SW480 (cell line): ENCODE data around the gene KCNQ1.
A peak's percentile ranks its signal among the peaks of the same experiment; 100 is the strongest.

Experiments used
- DNase-seq: peaks from one replicate; pipeline ENCODE4 v3.0.0-alpha.2; 2016; ENCODE audit warnings: low spot score

Gene KCNQ1

DNA sequence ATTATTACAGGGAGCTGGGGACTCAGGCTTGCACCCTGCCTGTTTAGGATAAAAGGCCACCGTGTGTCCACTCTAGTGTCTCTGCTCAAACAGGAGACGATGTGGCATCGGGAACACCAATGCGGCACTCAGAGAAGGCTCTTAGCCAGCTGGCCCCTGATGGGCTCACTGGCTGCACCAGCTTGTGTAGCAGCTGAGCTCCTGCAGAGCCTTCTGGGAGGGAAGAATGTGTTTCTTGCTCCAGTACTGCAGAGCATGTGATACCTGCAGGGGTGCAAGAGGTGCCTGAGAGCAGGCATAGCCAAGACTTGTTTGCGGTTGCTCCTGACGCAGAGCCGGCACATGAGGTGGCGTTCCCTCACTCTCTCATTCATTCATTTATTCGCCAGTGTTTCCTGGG is 299.4 kb downstream of the KCNQ1 start:
- DNase-seq = no peak

DNA sequence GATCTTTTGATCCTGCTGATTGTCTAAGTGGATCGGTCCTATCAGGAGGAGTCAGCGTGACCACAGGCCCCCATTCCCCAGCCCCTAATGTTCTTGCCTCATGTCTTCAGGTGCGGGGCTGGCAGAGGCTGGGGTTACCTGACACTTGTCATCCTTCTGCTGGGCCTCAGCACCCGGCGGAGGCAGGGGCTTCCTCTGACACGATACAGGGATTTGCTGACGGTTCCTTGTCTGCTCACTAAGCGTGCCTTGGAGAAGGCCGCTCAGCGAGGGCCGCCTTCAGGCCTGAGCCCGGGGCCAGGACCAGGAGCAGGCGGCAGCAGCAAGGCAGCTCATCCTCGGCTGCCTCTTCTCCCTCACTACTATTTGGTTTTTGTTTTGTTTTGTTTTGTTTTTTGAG is 300.7 kb downstream of the KCNQ1 start:
- DNase-seq = no peak

DNA sequence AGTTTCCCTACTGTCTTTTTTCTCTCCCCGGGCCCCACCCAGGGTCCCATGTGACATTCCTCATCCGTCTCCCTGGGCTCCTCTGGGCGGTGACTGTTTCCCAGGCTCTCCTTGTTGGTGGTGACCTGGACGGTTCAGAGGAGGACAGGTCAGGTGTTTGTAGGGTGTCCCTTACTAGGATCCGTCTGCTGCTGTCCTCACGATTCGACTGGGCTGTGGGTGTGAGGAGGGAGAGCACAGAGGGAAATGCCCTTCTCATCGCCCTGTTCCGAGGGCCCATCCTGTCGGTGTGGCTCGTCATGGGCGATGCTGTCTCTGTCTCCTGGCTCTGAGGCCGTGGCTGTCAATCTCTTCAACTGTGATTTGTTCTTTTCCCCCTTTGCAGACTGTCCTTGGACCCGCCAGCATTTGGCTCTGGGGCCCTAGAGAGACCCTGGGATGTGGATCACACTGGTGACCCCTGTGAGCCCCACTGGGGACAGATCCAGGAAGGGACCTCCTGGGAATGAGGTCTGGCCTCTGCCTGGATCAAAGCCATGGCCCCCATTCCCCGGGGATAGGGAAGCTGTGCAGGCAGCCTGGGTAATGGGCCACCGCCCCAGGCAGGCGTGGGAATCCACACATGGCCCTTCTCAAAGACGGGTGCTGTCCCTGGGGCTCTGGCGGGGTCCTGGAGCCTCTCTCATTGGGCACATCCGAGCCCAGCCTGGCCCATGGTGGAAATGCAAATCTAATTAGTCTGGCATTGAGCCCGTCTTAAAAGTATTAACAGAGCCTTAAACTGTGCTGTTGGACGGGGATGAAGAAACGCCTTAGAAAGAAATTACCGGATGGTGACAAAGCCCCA is 301.8 kb downstream of the KCNQ1 start:
- DNase-seq = no peak

DNA sequence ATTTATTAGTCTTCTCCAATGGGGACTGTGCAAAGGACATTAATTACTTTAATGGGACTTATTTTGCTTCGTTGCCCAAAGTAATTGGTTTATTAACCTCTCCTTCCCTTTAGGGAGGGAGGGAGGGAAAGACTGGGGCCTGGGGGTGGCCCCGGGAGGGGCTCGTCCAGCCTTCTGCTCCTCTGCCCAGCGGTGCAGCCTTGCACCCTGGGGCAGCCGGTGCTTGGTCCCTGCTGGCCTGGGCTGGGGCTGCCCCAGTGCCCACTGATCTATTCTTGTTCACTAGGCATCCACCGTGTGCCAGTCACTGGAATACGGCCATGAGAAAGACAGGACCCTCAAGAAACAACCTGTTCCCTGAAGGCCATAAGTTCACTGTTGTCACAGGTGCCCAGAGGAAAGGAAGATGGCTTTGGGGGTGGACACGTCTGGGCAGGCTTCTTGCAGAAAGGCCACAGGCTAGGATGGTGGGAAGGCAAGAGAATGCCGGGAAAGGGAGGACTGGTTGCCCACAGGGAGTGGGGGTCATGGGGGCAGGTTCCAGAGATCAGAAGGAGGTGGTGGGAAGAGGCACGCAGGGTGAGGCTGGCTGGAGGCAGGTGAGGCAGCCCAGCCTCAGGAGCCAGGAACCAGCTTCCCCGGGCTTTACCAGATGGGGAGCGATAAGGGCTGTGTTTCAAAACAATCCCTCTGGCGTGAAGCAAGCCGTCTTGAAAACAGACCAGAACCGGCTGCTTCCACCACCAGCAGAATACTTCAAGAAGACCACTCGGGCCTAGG is 302.6 kb downstream of the KCNQ1 start:
- no peak for DNase-seq

- DNase-seq = no peak
These were observed 303.4 kb downstream of the KCNQ1 start for GRCh38 chr11:2748061-2748813.

DNA sequence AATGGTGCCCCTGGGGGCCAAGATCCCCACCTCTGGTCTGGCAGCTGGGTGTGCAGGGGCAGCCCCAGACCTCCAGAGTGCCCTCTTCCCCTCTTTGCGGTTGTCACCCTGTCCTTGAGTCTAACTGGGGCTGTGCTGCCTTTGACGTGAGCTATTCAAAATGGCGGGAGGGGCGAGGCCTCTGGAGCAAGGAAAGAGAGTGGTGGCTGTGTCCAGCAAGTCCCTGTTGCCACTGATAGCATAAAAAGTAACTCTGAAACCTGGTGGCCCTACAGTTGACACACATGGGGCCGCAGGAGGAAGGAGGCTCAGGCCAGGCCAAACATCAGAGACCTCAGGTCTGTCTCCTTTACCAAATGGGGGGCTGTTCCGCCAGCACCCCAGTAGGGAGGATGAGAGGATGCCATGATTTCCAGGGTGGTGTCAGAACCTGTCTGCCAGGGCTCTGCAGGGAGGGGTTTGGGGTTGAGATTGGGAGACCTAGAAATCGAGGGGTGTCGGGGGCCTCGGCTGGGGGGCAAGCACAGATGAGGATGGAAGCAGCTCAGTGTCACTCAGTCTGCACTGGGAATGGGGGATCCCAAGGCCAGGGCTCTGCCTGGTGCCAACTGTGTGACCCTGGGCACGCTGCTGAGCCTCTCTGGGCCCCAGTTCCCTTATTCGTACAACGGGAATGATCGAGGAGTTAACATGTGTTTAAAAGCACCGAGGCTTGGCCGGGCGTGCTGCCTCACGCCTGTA is 304.2 kb downstream of the KCNQ1 start:
- no peak for DNase-seq

DNA sequence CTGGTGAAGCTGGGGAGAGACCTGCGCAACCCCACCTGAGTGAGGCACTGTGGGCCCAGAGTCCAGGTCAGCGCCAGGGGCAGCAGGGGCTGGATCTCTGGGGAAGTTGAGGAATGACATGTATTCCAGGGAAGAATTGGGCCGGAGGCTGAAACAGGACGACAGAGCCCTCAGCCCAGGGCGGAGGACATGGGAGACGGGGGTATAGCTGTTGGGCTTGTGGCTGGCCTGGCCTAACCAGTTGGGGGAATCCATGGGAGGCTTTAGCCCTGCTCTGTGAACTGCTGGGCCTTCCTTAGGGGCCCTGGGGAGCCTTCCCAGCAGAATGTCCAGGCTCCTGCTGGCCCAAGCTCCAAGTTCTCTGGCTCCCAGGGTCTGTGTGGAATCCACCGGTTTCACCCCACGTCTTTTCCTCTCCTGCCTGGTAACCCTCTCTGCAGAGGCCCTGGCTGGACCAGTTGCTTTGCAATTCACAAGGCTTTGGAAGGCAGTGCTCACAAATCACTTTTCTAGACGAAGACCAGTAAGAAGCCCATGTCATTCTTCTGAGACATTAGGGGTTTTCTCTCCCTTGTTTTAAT is 305.4 kb downstream of the KCNQ1 start:
- no peak for DNase-seq

DNA sequence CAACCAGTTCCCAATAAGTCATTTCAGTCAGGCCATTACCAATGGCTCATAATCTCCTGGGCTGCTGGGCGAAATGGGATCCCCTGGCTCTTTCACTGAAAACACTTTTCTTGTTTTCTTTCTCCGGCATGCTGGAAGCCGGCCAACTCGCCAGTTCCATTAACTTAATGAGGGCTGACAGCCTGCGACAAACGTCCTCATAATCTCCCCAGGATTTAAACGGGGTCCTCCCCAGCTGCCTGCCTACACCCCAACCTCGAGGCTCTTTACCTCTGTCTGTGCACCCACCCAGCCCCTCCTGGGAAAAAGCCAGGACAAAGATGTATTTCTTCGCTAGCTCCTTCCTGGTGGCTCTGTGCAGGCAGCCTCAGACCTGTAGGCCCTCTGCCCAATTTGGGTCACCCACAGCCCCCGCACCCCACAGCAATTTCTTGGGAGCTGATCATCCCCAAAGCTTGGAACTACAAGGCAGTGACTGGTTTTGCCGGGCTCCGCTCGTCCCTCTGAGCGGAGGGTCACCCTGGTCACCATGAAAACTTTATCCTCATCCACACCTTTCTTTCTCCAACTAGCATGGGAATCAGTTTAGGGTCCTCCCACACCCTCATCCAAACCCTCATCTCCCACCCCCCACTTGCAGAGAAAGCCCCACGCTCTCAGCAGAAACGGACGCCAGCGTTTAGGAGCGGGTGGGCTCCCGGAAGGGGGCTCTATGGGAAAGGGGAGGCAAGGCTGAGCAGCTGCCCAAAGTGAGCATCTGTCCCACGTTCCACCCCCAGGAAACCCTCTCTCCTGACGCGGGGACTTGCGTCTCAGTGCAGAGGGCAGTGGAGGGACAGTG is 306.1 kb downstream of the KCNQ1 start:
- no peak for DNase-seq

- no peak for DNase-seq
These were observed 306.9 kb downstream of the KCNQ1 start for GRCh38 chr11:2751523-2752203.

DNA sequence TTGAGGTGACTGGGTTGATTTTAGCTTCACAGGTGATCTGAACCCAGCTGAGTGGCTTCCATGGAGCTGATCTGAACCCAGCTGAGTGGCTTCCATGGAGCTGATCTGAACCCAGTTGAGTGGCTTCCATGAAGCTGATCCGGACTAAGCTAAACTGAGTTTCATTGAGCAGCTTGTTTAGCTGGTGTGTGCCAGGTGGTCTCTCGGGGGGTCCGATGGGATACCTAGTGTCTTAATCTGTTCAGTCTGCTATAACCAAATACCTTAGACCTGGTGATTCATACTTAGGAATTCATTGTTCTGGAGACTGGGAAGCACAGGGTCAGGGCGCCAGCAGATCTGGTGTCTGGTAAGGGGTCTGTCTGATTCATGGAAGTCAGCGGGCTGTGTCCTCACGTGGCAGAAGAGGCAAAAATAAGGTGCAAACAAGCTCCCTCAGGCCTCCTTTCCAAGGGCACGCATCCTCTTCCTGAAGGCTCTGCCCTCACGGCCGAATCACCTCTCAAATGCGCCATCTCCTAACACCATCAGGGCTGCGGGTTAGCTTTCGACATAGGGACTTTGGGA is 307.5 kb downstream of the KCNQ1 start:
- peak; percentile 41 for DNase-seq

GRCh38 chr11:2752923-2753322 is 308.1 kb downstream of the KCNQ1 start:
- no peak for DNase-seq

DNA sequence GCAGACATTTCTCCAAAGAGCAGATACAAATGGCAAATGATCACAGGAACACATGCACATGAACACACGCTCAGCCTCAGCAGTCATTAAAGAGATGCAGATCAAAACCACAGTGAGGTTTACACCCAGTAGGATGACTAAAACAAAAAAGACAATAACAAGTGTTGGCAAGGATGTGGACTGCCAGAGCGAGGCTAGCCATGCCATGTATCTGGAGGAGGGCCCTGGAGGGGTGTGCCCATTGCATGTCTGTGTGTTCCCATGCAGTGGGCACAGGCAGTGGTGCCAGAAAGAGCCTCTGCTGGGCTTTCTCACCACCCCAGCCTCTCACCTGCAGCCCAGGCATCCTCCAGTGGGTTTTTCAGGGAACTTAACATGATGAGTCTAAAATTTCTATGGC is 309.2 kb downstream of the KCNQ1 start:
- DNase-seq = no peak

DNA sequence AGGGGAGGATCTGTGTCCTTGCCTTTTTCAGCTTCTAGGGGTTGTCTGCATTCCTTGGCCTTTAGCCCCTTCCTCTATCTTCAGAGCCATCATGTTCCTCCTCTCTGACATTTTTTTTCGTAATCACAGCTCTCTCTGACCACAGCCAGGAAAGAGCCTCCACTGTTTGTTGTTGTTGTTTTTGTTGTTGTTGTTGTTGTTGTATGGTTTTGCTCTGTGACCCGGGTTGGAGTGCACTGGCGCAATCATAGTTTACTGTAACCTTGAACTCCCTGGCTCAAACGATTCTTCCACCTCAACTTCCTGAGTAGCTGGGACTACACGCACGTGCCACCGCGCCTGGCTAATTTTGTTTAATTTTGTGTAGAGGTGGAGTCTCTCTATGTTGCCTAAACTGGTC is 310.3 kb downstream of the KCNQ1 start:
- no peak for DNase-seq

GRCh38 chr11:2758751-2759150 is 313.9 kb downstream of the KCNQ1 start:
- no peak for DNase-seq

GRCh38 chr11:2759228-2760195 is 314.7 kb downstream of the KCNQ1 start:
- no peak for DNase-seq

GRCh38 chr11:2760196-2760871 is 315.5 kb downstream of the KCNQ1 start:
- no peak for DNase-seq

- no peak for DNase-seq
These were observed 316.6 kb downstream of the KCNQ1 start for GRCh38 chr11:2761131-2762030.
